ENCODE results near the gene PADI4. TPM values are rescaled to one million over a fixed set of nuclear protein-coding genes. Genes with fewer than 3 reads are reported as not detected.

PADI4 gene
- total RNA-seq, 2 donors from 2014 or later = 0.79 to 1.9 TPM

- Mint-ChIP-seq H3K4me3 (no peak overlapping the region), H3K27ac (no peak overlapping the region), H3K9me3 (no peaks in the 10 kb centered on the region), H3K36me3 (ENCODE audit: insufficient read depth in 2 of 2) (no peaks in the 10 kb centered on the region), H3K27me3 (ENCODE audit: low read depth) (peaks cover 7% of the 10 kb centered on the region), H3K4me1 (ENCODE audit: low read depth) (no peaks in the 10 kb centered on the region)
- peak; percentile 36 to 52 for DNase-seq
- peak in 1 of 2 donors; percentile 26 for ATAC-seq (replicated peaks in 1 of 2)
Observed at GRCh38 chr1:17274186-17275170, 33.5 kb upstream of the PADI4 start.

- DNase-seq (no peak), ATAC-seq (replicated peaks in 1 of 2) (no peak)
- H3K4me3 Mint-ChIP-seq = no peak overlapping the region
- no peaks in the 10 kb centered on the region for H3K4me1 Mint-ChIP-seq (ENCODE audit: low read depth)
- H3K9me3 Mint-ChIP-seq = no peaks in the 10 kb centered on the region
- H3K27ac Mint-ChIP-seq = no peak overlapping the region
- peaks cover 7% of the 10 kb centered on the region for H3K27me3 Mint-ChIP-seq (ENCODE audit: low read depth)
- H3K36me3 Mint-ChIP-seq (ENCODE audit: insufficient read depth in 2 of 2) = no peaks in the 10 kb centered on the region
Observed at GRCh38 chr1:17276568-17276967, 31.4 kb upstream of the PADI4 start.

GRCh38 chr1:17277511-17278159 is 30.4 kb upstream of the PADI4 start:
- Mint-ChIP-seq H3K4me3 (no peak overlapping the region), H3K27me3 (ENCODE audit: low read depth) (peaks cover 17% of the 10 kb centered on the region), H3K9me3 (no peaks in the 10 kb centered on the region), H3K27ac (no peak overlapping the region), H3K4me1 (ENCODE audit: low read depth) (no peaks in the 10 kb centered on the region), H3K36me3 (ENCODE audit: insufficient read depth in 2 of 2) (no peaks in the 10 kb centered on the region)
- ATAC-seq (replicated peaks in 1 of 2) (no peak), DNase-seq (no peak)

GRCh38 chr1:17278996-17279830 is 28.8 kb upstream of the PADI4 start:
- DNase-seq (no peak), ATAC-seq (replicated peaks in 1 of 2) (no peak)
- H3K27me3 Mint-ChIP-seq (ENCODE audit: low read depth) = peaks cover 17% of the 10 kb centered on the region
- H3K9me3 Mint-ChIP-seq = no peaks in the 10 kb centered on the region
- H3K4me1 Mint-ChIP-seq (ENCODE audit: low read depth) = no peaks in the 10 kb centered on the region
- no peak overlapping the region for H3K4me3 Mint-ChIP-seq
- H3K36me3 Mint-ChIP-seq (ENCODE audit: insufficient read depth in 2 of 2) = no peaks in the 10 kb centered on the region
- no peak overlapping the region for H3K27ac Mint-ChIP-seq

GRCh38 chr1:17280436-17280835 is 27.6 kb upstream of the PADI4 start:
- Mint-ChIP-seq H3K27me3 (ENCODE audit: low read depth) (peaks cover 16% of the 10 kb centered on the region), H3K27ac (no peak overlapping the region), H3K4me3 (no peak overlapping the region), H3K4me1 (ENCODE audit: low read depth) (no peaks in the 10 kb centered on the region), H3K36me3 (ENCODE audit: insufficient read depth in 2 of 2) (no peaks in the 10 kb centered on the region), H3K9me3 (no peaks in the 10 kb centered on the region)
- DNase-seq (no peak), ATAC-seq (replicated peaks in 1 of 2) (no peak)

- H3K27me3 Mint-ChIP-seq (ENCODE audit: low read depth) = peaks cover 11% of the 10 kb centered on the region
- no peaks in the 10 kb centered on the region for H3K36me3 Mint-ChIP-seq (ENCODE audit: insufficient read depth in 2 of 2)
- no peak overlapping the region for H3K4me3 Mint-ChIP-seq
- DNase-seq (no peak), ATAC-seq (replicated peaks in 1 of 2) (no peak)
- H3K27ac Mint-ChIP-seq = no peak overlapping the region
- no peaks in the 10 kb centered on the region for H3K9me3 Mint-ChIP-seq
- no peaks in the 10 kb centered on the region for H3K4me1 Mint-ChIP-seq (ENCODE audit: low read depth)
Observed at GRCh38 chr1:17280894-17281293, 27.1 kb upstream of the PADI4 start.

- Mint-ChIP-seq H3K27ac (no peak overlapping the region), H3K27me3 (ENCODE audit: low read depth) (peaks cover 9% of the 10 kb centered on the region), H3K4me1 (ENCODE audit: low read depth) (no peaks in the 10 kb centered on the region), H3K36me3 (ENCODE audit: insufficient read depth in 2 of 2) (no peaks in the 10 kb centered on the region), H3K4me3 (no peak overlapping the region), H3K9me3 (no peaks in the 10 kb centered on the region)
- ATAC-seq (replicated peaks in 1 of 2) (no peak), DNase-seq (no peak)
Observed at GRCh38 chr1:17281775-17282181, 26.2 kb upstream of the PADI4 start.

GRCh38 chr1:17282836-17283235 is 25.2 kb upstream of the PADI4 start:
- Mint-ChIP-seq H3K27me3 (ENCODE audit: low read depth) (peaks cover 9% of the 10 kb centered on the region), H3K27ac (no peak overlapping the region), H3K9me3 (no peaks in the 10 kb centered on the region), H3K4me1 (ENCODE audit: low read depth) (no peaks in the 10 kb centered on the region), H3K4me3 (no peak overlapping the region), H3K36me3 (ENCODE audit: insufficient read depth in 2 of 2) (no peaks in the 10 kb centered on the region)
- DNase-seq = no peak
- ATAC-seq (replicated peaks in 1 of 2) = no peak

GRCh38 chr1:17286646-17287045 is 21.4 kb upstream of the PADI4 start:
- Mint-ChIP-seq H3K36me3 (ENCODE audit: insufficient read depth in 2 of 2) (no peaks in the 10 kb centered on the region), H3K4me1 (ENCODE audit: low read depth) (no peaks in the 10 kb centered on the region), H3K4me3 (no peak overlapping the region), H3K27ac (no peak overlapping the region), H3K27me3 (ENCODE audit: low read depth) (peaks cover 16% of the 10 kb centered on the region), H3K9me3 (no peaks in the 10 kb centered on the region)
- DNase-seq (no peak), ATAC-seq (replicated peaks in 1 of 2) (no peak)

- Mint-ChIP-seq H3K9me3 (no peaks in the 10 kb centered on the region), H3K4me1 (ENCODE audit: low read depth) (no peaks in the 10 kb centered on the region), H3K27me3 (ENCODE audit: low read depth) (peaks cover 10% of the 10 kb centered on the region), H3K4me3 (no peak overlapping the region), H3K36me3 (ENCODE audit: insufficient read depth in 2 of 2) (no peaks in the 10 kb centered on the region), H3K27ac (no peak overlapping the region)
- ATAC-seq (replicated peaks in 1 of 2) (no peak), DNase-seq (no peak)
Observed at GRCh38 chr1:17287130-17287776, 20.7 kb upstream of the PADI4 start.

- DNase-seq = no peak
- Mint-ChIP-seq H3K27ac (no peak overlapping the region), H3K27me3 (ENCODE audit: low read depth) (peaks cover 20% of the 10 kb centered on the region), H3K4me1 (ENCODE audit: low read depth) (no peaks in the 10 kb centered on the region), H3K36me3 (ENCODE audit: insufficient read depth in 2 of 2) (no peaks in the 10 kb centered on the region), H3K9me3 (no peaks in the 10 kb centered on the region), H3K4me3 (no peak overlapping the region)
- no peak for ATAC-seq (replicated peaks in 1 of 2)
Observed at GRCh38 chr1:17289721-17290120, 18.3 kb upstream of the PADI4 start.

- no peak overlapping the region for H3K4me3 Mint-ChIP-seq
- DNase-seq (no peak), ATAC-seq (replicated peaks in 1 of 2) (no peak)
- H3K27ac Mint-ChIP-seq = no peak overlapping the region
- H3K4me1 Mint-ChIP-seq (ENCODE audit: low read depth) = no peaks in the 10 kb centered on the region
- peaks cover 21% of the 10 kb centered on the region for H3K27me3 Mint-ChIP-seq (ENCODE audit: low read depth)
- no peaks in the 10 kb centered on the region for H3K9me3 Mint-ChIP-seq
- no peaks in the 10 kb centered on the region for H3K36me3 Mint-ChIP-seq (ENCODE audit: insufficient read depth in 2 of 2)
Observed at GRCh38 chr1:17290553-17290952, 17.4 kb upstream of the PADI4 start.
